NCI-H1105 treated with DMSO at 0.1 percent for 48 hours (cell line): ENCODE measurements around the gene REG4.
"Not testable (repeated sequence)": the region's sequence is repeated elsewhere in the genome, so short reads cannot be mapped to it uniquely, and the experiment has no call there.

Experiments
- DNase-seq: peaks from one replicate; lab custom pipeline; 2025; lab: John Stamatoyannopoulos, UW

Gene REG4

GRCh38 chr1:119811387-119811786, at the start of gene REG4:
REG4 (minus strand) TSS chr1:119811460; CDS start chr1:119808769, 2,691 bp downstream.
- DNase-seq = no peak

GRCh38 chr1:119859647-119860046, 48.4 kb upstream of the REG4 start:
- DNase-seq = no peak

DNA sequence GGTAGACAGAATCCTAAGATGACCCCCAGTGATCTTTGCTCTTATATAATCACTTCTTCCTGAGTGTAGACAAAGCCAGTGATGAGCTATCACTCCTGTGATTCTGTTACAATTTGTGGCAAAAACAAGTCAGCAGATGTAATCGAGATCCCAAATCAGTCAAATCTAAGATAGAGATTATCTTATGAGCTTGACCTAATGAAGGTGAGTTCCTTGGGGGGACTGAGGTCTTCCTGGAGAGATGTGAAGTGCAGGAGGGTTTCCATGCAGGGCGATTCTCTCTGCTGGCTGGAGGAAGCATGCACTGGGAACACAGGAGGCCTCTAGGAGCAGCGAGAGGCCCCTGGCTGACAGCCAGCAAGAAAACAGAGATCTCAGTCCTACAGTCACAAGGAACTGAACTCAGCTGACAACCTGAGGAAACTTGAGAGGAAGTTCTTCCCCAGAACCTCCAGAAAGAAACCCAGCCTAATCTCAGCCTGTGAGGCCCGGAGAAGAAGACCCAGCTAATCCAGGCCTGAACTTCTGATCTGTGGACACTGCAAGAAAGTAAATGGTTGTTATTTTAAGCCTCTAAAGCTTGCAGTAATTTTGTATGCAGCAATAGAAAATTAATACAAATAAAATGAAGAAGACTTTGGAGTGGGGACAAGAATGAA, 47.4 kb upstream of the REG4 start:
- not testable (repeated sequence) for DNase-seq

- no peak for DNase-seq
Measured at GRCh38 chr1:119858126-119858525, 46.9 kb upstream of the REG4 start.

GRCh38 chr1:119853155-119853554, 41.9 kb upstream of the REG4 start:
- DNase-seq = no peak

- not testable (repeated sequence) for DNase-seq
Measured at GRCh38 chr1:119844206-119844605, 32.9 kb upstream of the REG4 start.

DNA sequence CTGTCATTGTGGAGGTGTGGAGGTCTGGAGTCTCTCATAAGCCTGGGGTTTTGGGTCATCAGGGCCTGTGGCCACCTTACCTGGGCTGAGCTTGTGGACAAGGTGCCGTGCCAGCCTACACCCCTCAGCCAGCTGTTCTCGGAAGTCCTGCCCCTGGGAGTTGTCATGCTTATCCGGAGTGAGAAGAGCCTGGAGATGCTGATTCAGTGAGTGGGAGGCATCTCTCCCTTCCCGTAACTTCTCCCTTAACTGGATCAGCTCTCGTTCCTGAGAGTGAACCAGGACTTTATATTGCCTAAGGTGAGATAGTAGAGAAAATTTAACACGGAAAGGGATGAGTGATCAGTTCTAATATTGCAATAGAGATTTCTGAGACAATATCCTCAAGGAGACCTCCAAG, 30.0 kb upstream of the REG4 start:
- DNase-seq = no peak

DNA sequence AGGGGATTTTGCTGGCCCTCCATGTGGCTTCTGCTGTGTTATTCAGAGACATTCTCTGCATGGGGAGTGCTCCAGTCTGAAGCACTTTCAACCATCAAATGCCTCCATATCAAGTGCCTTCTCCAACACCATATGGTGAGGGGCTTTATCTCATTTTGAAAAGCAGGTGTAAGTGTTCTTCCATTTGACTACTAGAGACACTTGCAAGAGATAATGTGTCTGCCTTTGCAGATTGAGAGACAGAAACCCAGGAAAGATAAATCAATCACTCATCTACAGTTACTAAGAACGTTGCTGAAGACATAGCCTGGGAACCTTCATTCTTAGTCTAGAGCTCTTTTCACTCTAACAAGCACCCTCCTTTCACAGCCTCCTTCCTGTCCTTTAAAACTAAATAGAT, 29.5 kb upstream of the REG4 start:
- no peak for DNase-seq

DNA sequence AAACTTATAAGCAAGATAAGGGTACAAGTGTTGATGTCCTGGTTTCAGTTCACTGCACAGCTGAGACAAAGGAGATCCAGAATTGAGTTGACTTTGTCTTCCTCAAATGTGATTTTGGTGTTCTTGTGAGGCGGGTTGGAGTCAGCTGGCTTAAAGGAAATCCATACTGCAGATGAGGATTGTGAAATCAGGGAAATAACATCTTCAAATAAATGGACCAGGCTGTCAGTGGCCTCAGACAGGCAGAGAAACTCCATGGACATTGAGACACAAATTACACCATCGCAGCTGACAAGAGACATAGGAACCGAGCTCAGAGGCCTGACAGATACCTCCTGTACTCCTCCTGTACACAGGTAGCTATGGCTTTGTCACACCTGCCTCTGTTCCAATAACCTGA, 27.0 kb upstream of the REG4 start:
- no peak for DNase-seq

- no peak for DNase-seq
Measured at GRCh38 chr1:119834990-119835389, 23.7 kb upstream of the REG4 start.

DNA sequence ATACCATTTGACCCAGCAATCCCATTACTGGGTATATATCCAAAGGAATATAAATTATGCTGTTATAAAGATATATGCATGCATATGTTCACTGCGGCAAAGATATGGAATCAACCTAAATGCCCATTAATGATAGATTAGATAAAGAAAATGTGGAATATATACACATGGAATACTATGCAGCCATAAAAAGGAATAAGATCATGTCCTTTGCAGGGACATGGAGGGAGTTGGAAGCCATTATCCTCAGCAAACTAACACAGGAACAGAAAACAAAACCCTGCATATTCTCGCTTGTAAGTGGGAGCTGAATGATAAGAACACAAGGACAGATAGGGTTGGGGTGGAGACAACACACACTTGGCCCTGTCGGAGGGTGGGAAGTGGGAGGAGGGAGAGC, 19.8 kb upstream of the REG4 start:
- no peak for DNase-seq

GRCh38 chr1:119829625-119830024, 18.4 kb upstream of the REG4 start:
- DNase-seq = peak; percentile 91

GRCh38 chr1:119829006-119829405, 17.7 kb upstream of the REG4 start:
- not testable (repeated sequence) for DNase-seq

DNA sequence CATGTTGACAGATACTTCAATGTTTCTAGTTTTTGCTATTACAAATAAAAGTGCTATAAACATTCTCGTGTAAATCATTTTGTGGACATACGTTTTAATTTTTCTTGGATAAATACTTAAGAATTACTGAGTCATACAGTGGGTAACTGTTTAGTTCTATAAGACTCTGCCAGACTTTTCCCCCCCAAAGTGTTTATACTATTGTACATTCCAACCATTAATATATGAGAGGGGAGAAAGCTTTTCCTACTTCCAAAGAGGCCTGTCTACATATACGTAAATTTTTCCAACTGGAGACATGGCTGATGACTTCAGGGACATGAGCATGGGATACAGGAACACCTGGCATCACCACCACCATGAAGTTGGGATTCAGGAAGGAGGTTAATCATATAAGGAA, 17.0 kb upstream of the REG4 start:
- no peak for DNase-seq

DNA sequence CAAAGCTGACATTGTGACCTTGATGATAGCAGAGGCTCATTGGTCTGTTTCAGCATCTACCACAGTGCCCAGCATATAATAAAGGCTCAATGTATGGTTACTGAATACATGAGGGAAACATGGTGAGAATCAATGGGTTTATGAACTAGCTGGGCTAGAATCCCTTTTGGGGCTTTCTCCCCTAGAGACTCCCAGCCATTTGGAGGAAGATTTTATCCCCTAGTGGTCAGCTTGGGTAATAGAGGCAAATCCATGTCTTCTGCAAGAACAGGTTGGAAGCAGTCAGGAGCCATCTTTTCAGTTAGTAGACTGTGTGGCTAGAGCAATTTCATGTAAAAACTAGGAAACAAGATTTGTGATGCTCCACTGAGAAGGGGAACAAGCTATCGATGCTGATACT, 15.8 kb upstream of the REG4 start:
- DNase-seq = peak; percentile 4

DNA sequence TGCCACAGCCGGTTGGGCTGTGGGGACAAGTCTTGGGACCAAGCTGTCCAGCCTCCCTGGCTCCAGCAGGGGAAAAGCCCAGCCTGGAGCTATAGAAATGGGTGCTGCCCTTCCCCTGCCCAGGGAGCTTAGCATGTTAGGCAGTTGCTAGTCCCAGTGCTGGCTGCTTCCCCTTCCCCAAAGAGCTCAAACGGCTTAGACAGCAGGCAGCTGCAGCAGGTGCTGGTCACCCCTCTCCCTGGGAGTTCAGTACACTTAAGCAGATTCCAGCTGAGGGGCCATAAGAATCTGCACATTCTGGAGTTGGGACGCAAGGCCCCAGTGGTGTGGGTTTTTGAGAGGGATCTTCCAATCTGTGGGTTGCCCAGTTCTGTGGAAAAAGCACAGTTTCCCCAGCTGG, 11.1 kb upstream of the REG4 start:
- no peak for DNase-seq

DNA sequence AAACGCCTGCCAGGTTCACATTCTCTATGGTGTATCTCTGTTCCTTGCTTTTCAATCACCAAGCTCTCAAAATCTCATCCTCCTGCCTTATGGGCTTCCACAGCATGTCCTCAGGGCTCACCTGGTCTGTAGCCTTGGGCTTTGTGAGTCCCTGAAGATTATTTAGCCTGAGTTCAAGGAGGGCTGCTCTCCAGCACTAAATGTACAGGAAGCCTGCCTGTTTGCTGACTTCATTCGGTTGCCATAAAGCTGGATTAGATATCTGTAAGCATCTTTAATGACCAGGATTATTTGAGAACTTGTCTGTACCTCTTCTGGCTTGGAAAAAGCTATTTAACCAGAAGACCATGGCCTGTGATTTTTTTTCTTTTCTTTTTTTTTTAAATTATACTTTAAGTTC, 6.9 kb upstream of the REG4 start:
- DNase-seq = no peak

DNA sequence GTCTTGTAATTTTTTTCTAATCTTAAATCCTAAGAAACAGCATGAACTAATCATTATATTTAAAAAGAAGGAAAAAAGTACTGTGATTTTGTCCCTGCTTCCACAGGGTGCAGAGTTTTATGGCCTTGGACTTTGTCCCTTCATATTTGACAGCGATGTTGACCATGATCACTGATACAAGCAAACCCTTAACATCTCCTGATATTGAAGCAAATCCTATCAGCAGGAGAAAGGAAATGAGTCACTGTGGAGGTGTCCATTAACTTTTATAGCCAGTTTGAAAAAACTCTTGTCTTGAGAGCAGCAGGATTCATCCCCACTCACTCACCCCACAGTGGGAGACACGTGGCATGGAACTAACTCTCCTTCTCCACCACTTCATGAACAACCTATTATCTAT, 5.1 kb upstream of the REG4 start:
- DNase-seq = no peak

DNA sequence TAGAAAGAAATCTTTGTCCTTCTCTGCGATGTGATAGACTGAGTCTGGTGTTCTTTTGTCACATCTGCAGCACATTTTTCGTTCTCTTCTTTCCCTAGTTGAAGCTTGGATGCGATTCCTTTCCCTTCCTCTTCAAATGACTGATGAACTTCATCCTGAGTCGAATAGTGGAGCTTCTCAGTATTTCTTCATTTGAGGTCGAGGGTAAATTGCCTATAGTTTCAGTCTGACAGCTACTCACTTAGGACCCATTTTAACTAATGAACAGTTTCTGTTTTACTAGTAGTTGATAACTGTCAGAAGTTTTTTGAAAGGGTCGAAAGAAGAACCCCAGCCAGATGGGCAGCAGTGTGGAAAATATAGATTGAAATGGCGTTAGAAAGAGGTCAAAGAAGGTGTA, 4.7 kb upstream of the REG4 start:
- no peak for DNase-seq

DNA sequence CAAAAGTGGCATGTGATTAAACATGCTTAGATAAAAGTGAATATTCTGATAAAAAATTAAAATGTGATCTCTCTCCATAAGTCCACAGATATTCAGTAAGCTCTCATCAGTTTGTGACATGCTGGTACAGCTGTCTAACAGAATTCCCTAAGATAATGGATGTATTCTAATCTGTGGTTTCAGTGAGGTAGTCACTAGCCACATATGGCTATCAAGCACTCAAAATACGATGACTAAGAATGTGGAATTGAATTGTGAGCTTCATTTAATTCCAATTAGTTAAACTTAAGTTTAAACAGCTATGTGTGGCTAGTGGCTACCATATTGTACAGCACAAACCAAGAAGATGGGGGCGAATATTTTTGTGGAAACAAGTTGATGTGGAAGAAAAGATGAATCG, 4.1 kb upstream of the REG4 start:
- no peak for DNase-seq

DNA sequence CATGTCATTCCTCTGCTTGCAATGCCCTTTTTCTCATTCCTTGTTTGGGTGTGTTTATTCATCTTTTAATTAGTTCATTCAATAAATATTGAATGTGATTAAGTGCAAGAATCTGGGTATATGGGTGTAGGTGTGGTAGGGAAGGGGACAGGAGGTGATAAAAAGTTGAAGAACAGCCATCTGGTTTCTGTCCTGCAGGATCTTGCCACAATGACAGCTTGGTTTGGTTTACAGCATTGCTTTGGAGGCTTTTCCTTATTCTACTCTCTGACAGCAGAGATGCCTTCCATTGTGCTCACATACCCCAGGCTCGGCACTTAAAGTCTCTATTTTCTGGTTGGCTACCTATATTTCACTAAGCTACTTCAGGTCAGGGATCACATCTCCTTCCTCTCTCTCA, 3.0 kb upstream of the REG4 start:
- no peak for DNase-seq

GRCh38 chr1:119811985-119812557, 811 bp upstream of the REG4 start:
- no peak for DNase-seq

GRCh38 chr1:119808972-119809550, 2.2 kb downstream of the REG4 start:
- DNase-seq = peak; percentile 89

- DNase-seq = no peak
Measured at GRCh38 chr1:119808491-119808890, 2.8 kb downstream of the REG4 start.
